GM18873 (cell line): ENCODE results near the gene C5orf47.

Experiments used
- ATAC-seq: cut with Tn5 transposase; IDR thresholded peaks from one replicate; pipeline ENCODE4 v1.9.1; 2021; ENCODE audit warnings: mild to moderate bottlenecking, moderate library complexity, moderate number of reproducible peaks; ENCODE audit not compliant: unreplicated experiment, low FRiP score

C5orf47 gene

GRCh38 chr5:174022384-174023095 lies 33.6 kb downstream of the C5orf47 start:
- ATAC-seq: no peak

GRCh38 chr5:174030286-174030685 lies 41.3 kb downstream of the C5orf47 start:
- no peak for ATAC-seq

- no peak for ATAC-seq
These were observed 55.7 kb downstream of the C5orf47 start for GRCh38 chr5:174044466-174045254.

- no peak for ATAC-seq
These were observed 56.6 kb downstream of the C5orf47 start, which contains the start of gene NSG2 for GRCh38 chr5:174045470-174046025. TSS of gene NSG2 (plus strand) at chr5:174045706. CDS start at chr5:174046756, 1,050 bp downstream.

- no peak for ATAC-seq
These were observed 57.6 kb downstream of the C5orf47 start for GRCh38 chr5:174046558-174046957.

- no peak for ATAC-seq
These were observed 58.6 kb downstream of the C5orf47 start for GRCh38 chr5:174047472-174048099.

- ATAC-seq: no peak
These were observed 63.7 kb downstream of the C5orf47 start for GRCh38 chr5:174052636-174053035.

- ATAC-seq: no peak
These were observed 64.9 kb downstream of the C5orf47 start for GRCh38 chr5:174053905-174054304.
